ENCODE measurements around the gene AMACR.

The AMACR gene

GRCh38 chr5:34007621-34008600 lies at the start of gene AMACR:
TSS of gene AMACR (minus strand) at chr5:34008050. CDS start at chr5:34008019, 31 bp downstream.
- peak; percentile 94 to 98 (median 95) for DNase-seq

GRCh38 chr5:34057569-34057968 lies 49.7 kb upstream of the AMACR start:
- no peak for DNase-seq

GRCh38 chr5:34057118-34057517 lies 49.3 kb upstream of the AMACR start:
- no peak for DNase-seq

GRCh38 chr5:34055667-34056066 lies 47.8 kb upstream of the AMACR start:
- DNase-seq: no peak

GRCh38 chr5:34054400-34054729 lies 46.5 kb upstream of the AMACR start:
- DNase-seq: peak in 1 of 3 donors; percentile 9

- no peak for DNase-seq
These were observed 45.9 kb upstream of the AMACR start for GRCh38 chr5:34053571-34054399.

- DNase-seq: peak in 1 of 3 donors; percentile 5
These were observed 45.3 kb upstream of the AMACR start for GRCh38 chr5:34053133-34053532.

- peak in 1 of 3 donors; percentile 6 for DNase-seq
These were observed 43.6 kb upstream of the AMACR start for GRCh38 chr5:34051374-34051980.

GRCh38 chr5:34047774-34048572 lies 40.1 kb upstream of the AMACR start:
- DNase-seq: peak; percentile 35 to 38 (median 37)

- no peak for DNase-seq
These were observed 39.3 kb upstream of the AMACR start for GRCh38 chr5:34047143-34047542.

GRCh38 chr5:34045996-34046395 lies 38.1 kb upstream of the AMACR start:
- peak in 1 of 3 donors; percentile 16 for DNase-seq

- no peak for DNase-seq
These were observed 37.2 kb upstream of the AMACR start for GRCh38 chr5:34045023-34045422.

- no peak for DNase-seq
These were observed 35.4 kb upstream of the AMACR start, which contains the start of gene C1QTNF3 for GRCh38 chr5:34043099-34043876. TSS of gene C1QTNF3 (minus strand) at chr5:34043213. CDS start at chr5:34043125, 88 bp downstream.

- DNase-seq: peak; percentile 51 to 57 (median 56)
These were observed 34.5 kb upstream of the AMACR start for GRCh38 chr5:34042321-34042720.

- peak; percentile 15 to 40 (median 22) for DNase-seq
These were observed 33.6 kb upstream of the AMACR start for GRCh38 chr5:34041247-34041972.

GRCh38 chr5:34040472-34040871 lies 32.6 kb upstream of the AMACR start:
- no peak for DNase-seq

- no peak for DNase-seq
These were observed 31.7 kb upstream of the AMACR start for GRCh38 chr5:34039398-34040157.

- no peak for DNase-seq
These were observed 31.0 kb upstream of the AMACR start for GRCh38 chr5:34038838-34039237.

- no peak for DNase-seq
These were observed 30.5 kb upstream of the AMACR start for GRCh38 chr5:34038390-34038789.

- no peak for DNase-seq
These were observed 29.9 kb upstream of the AMACR start for GRCh38 chr5:34037726-34038125.
